Measurements from ENCODE around the gene RANBP1.
A peak's percentile ranks its signal among the peaks of the same experiment; 100 is the strongest.
"Not testable (repeated sequence)": the region's sequence is repeated elsewhere in the genome, so short reads cannot be mapped to it uniquely, and the experiment has no call there.

RANBP1 gene

GRCh38 chr22:20115691-20116375 lies at the start of gene RANBP1:
TSS of gene RANBP1 (plus strand) at chr22:20116104. CDS start at chr22:20116185, 81 bp downstream.
- no peak for DNase-seq

GRCh38 chr22:20066617-20067383 lies 49.1 kb upstream of the RANBP1 start:
- DNase-seq: no peak

GRCh38 chr22:20067384-20067682 lies 48.6 kb upstream of the RANBP1 start:
- DNase-seq: not testable (repeated sequence)

- no peak for DNase-seq
Observed at GRCh38 chr22:20068640-20069039, 47.3 kb upstream of the RANBP1 start.

- DNase-seq: no peak
Observed at GRCh38 chr22:20069331-20070042, 46.4 kb upstream of the RANBP1 start.

GRCh38 chr22:20071524-20071972 lies 44.4 kb upstream of the RANBP1 start:
- no peak for DNase-seq

- no peak for DNase-seq
Observed at GRCh38 chr22:20076627-20077172, 39.2 kb upstream of the RANBP1 start.

GRCh38 chr22:20079745-20080444 lies 36.0 kb upstream of the RANBP1 start, which contains the start of gene DGCR8:
TSS of gene DGCR8 (plus strand) at chr22:20080241. CDS start at chr22:20085964, 5,723 bp downstream.
- DNase-seq: peak; percentile 95 to 98

GRCh38 chr22:20080445-20080775 lies 35.5 kb upstream of the RANBP1 start:
- DNase-seq: peak; percentile 38 to 82

- DNase-seq: peak in 1 of 2 experiments; percentile 38
Observed at GRCh38 chr22:20080776-20081654, 34.9 kb upstream of the RANBP1 start.

GRCh38 chr22:20083157-20083890 lies 32.6 kb upstream of the RANBP1 start:
- no peak for DNase-seq

GRCh38 chr22:20083891-20084546 lies 31.9 kb upstream of the RANBP1 start:
- DNase-seq: no peak

GRCh38 chr22:20084547-20085413 lies 31.1 kb upstream of the RANBP1 start:
- DNase-seq: no peak

GRCh38 chr22:20085651-20086050 lies 30.3 kb upstream of the RANBP1 start:
- DNase-seq: no peak

- DNase-seq: no peak
Observed at GRCh38 chr22:20086101-20086599, 29.8 kb upstream of the RANBP1 start.

GRCh38 chr22:20086763-20087162 lies 29.1 kb upstream of the RANBP1 start:
- DNase-seq: no peak

GRCh38 chr22:20087319-20088262 lies 28.3 kb upstream of the RANBP1 start:
- DNase-seq: no peak

- no peak for DNase-seq
Observed at GRCh38 chr22:20088263-20088648, 27.6 kb upstream of the RANBP1 start.
